DMS 273 treated with DMSO at 0.1 percent for 48 hours (cell line): Measurements from ENCODE around the gene ATF7.

ENCODE experiments used
- DNase-seq: peaks from one replicate; lab custom pipeline; 2025; lab: John Stamatoyannopoulos, UW

ATF7 gene

DNA sequence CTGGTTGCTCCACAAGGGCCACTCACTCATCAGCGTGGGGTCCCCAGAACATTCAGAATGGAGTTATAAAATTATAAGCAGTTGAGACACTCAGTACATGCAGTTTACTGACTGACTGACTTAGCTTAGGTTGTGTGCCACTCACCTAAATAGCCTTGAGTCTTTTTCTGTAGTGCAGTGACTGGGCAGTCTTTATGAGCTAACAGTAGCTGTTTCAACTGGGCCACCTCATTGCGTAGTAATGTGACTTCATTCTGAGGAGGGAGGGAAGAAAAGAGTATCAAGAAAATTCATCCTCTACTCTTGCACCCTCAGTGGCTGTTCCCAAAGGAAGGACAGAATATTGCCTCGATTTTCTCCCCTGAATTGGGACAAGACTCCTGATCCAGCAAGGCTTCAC, 103.1 kb downstream of the ATF7 start:
- no peak for DNase-seq

GRCh38 chr12:53518381-53518780, 107.8 kb downstream of the ATF7 start:
- DNase-seq = no peak

GRCh38 chr12:53516758-53517455, 109.3 kb downstream of the ATF7 start:
- DNase-seq = no peak

DNA sequence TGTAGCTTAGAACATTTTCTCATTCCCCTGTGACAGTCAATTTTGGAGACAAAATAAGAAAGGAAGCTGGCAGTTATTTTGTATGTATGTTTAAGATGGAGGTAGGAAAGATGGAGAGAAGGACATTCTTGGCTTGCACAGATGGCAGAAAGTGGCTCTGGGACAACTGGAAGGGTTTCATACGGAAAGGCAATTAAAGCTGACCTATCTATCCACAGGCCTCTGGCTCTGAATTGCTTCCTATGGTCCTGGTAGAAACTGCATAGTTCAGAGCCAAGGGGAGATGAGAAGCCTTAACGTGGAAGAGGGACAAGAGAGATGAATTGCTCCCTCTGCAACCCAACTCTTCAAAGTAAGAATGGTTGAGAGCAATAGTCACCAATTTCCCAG, 110.9 kb downstream of the ATF7 start:
- no peak for DNase-seq

GRCh38 chr12:53514628-53515290, 111.4 kb downstream of the ATF7 start:
- DNase-seq = peak; percentile 10

- DNase-seq = no peak
These were observed 112.3 kb downstream of the ATF7 start for GRCh38 chr12:53513712-53514410.

DNA sequence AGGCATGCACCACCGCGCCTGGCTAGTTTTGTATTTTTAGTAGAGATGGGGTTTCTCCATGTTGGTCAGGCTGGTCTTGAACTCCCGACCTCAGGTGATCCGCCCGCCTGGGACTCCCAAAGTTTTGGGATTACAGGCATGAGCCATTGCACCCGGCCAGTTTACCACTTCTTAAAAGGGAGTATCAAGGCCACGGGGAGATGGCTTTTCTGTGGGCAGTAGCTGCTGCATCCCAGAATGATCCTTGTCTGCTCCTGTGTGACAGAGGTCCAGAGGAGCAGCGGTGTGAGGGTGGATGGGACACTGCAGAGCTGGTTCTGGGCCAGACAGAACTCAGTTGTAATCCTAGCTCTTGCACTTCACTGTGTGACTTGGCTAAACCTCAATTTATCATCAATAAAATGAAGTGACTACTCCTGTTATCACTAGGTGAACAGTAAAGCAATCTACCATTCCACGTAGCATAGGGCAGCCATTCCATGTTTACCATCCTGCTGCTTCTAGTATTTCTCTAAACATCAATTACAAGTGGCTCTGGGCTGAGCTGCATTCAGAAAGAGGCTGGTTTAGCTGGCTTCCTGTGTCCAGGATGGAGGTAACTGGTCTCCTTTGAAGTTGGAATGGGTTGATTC, 115.9 kb downstream of the ATF7 start:
- DNase-seq = no peak

DNA sequence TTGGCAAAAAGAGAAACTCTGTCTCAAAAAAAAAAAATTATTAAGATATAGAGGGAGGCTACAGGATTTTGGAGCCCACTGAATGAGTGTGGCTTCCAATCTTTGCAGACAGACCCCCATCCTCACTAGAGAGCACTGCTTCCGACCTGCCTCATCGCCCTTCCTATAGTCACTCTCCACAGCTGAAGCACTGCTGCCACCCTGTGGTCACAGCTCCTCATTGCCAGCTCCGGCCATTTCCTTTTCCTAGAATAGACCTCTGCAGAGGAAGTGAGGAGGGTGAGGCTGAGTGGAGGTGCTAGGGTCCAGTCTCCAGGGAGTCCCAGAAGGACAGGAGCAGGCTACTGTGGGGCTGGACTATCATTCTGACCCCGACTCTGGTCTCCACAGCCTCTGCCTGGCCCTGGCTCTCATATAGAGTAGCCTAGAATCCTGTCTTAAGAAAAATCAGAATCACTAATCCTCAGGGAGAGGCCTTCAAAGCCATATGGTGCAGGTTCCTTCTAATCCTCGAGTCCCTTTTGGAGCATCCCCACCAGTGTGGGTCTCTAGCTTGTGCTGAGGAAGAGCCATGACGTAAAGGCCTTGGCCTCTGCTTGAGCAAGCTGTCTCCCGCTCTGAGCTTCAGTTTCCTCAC, 117.5 kb downstream of the ATF7 start:
- no peak for DNase-seq

DNA sequence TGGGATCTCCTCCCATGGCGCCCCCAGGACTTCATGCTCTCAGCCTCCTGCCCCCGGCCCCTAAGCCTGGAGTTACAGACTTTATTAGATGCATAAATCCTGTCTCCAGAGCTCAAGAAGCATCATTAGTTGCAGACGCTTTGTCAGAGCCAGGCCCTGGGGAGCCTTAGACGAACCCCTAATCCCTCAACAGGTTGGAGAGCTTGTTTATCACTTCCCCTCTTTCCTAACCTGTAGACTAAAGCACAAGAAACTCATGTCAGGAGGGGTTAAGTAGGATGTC, 118.6 kb downstream of the ATF7 start:
- DNase-seq = no peak

DNA sequence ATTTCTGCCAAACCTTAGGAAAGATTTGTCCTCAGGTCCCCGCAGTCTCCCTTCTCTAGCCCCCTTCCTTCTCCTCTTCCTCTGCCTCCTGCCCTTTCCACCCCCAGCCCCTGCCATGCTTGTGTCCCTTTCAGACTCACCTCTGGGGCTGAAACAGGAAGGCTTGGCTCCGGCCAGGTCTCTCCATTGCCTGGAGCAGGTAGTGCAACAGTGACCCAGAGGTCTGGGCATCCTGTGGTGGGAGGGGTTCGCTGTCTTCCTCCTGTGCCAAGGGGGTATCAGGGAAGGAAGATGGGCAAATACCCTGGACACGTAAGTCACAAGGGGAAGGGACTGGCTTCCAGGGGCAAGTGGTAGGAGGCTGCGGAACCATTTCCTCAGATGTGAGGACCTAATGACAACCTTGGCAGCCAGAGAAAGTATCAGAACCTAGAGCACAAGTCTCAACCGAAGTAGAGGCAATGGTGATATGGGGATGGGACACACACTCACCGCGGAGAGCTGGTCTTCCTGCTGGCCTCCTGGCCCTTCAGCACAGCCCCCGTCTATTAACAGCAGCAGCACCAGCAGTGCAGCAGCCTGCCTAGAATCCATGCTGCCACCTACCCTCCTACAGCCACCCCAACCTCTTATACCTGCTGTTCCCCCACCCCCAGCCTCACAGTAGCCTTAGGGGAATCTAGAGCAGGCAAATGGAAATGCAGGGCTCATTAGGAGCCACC, 119.1 kb downstream of the ATF7 start, which contains the start of gene NPFF:
Gene NPFF, minus strand, starts transcription at position 604 of the 722 bp plus-strand sequence. Its CDS starts 10 bp downstream, at position 594.
- no peak for DNase-seq

GRCh38 chr12:53506450-53506785, 119.8 kb downstream of the ATF7 start:
- DNase-seq = no peak

GRCh38 chr12:53505555-53506449, 120.4 kb downstream of the ATF7 start:
- DNase-seq = no peak

DNA sequence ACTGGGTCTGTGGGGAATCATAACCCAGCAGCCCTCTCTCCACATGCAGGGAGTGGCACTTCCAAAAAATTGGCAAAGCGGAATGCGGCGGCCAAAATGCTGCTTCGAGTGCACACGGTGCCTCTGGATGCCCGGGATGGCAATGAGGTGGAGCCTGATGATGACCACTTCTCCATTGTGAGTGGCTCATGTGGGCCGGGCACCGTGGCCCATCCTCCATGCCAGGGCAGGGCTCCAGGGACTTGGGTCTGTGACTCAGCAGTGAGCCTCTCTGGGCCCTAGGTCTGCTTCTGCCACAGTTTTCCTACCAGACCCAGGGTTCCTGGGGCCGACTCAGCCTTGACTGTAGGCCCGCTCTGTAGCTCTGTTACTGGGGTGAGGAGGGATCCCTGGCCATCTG, 121.1 kb downstream of the ATF7 start:
- DNase-seq = no peak

GRCh38 chr12:53504004-53504920, 121.9 kb downstream of the ATF7 start:
- DNase-seq = no peak

- no peak for DNase-seq
These were observed 123.0 kb downstream of the ATF7 start for GRCh38 chr12:53502983-53503728.

- no peak for DNase-seq
These were observed 123.9 kb downstream of the ATF7 start for GRCh38 chr12:53502331-53502730.

- no peak for DNase-seq
These were observed 124.5 kb downstream of the ATF7 start for GRCh38 chr12:53501615-53502181.

DNA sequence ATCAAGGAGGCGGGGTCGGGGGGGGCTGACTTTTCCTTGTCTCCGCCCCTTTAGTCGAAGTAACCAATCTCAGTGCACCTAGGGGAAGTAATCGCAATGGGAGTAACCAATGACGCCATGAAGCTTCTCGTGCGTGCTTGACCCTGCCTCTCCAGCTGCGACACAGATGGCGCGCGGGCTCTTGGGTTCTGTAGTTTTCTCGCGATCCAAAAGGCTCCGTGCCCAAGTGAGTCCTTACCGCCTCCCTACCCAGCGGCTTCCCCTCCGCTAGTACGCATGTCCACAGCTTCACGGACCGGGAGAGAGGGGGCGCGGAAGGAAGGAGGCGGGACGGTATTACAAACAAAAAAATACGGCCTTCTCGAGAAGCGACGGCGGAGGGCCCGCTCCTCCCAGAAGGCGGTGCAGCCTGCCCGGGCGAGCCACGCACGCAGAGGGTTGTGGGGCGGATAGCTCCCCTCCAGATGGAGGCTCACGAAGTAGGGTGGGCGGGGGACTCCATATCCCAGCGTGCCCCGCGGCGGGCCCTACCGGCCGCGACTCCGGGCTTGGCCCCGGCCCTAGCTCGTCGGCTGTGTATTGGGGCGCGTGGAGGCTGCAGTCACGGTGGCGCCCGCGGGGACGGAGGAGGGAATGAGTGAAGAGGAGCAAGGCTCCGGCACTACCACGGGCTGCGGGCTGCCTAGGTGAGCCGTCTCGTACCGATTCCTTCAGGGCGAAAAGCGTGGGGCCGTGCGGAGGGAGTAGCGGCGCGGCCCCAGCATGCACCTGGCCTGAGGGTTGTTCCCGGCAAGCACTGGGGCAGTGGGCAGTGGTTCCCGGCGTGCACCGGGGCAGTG, 125.2 kb downstream of the ATF7 start, which contains the start of gene TARBP2:
Gene TARBP2, plus strand, starts transcription at position 508 of the 839 bp plus-strand sequence. Its CDS starts 126 bp downstream, at position 634.
- DNase-seq = peak; percentile 97
